HAP-1 (cell line): ENCODE data around the gene SHC3.

Experiments
- DNase-seq, 2 experiments: peaks; one replicate each; pipeline ENCODE4 v3.0.0-alpha.2; 2016 to 2020; ENCODE audit warnings: low spot score in 2 of 2
- H3K27me3 ChIP-seq: fragments of 250-450 bp; sonication (Bioruptor Pico); 2 replicates; pipeline ENCODE4 v1.5.1; 2020; ENCODE audit warnings: low read depth, mild to moderate bottlenecking, moderate library complexity
- H3K36me3 ChIP-seq: fragments of 250-450 bp; sonication (Bioruptor Pico); replicated peaks from 2 replicates; pipeline ENCODE4 v1.5.1; 2020; ENCODE audit warnings: mild to moderate bottlenecking
- H3K4me1 ChIP-seq: fragments of 250-450 bp; sonication (Bioruptor Pico); 2 replicates; pipeline ENCODE4 v1.5.1; 2020; ENCODE audit warnings: mild to moderate bottlenecking
- H3K4me3 ChIP-seq: fragments of 250-450 bp; sonication (Bioruptor Pico); 2 replicates; pipeline ENCODE4 v1.5.1; 2020; ENCODE audit warnings: mild to moderate bottlenecking, moderate library complexity
- H3K9me3 ChIP-seq: fragments of 250-450 bp; sonication (Bioruptor Pico); 2 replicates; pipeline ENCODE4 v1.5.1; 2020; ENCODE audit warnings: mild to moderate bottlenecking, moderate library complexity
- in situ Hi-C: fragments of 300-500 bp; cut with MboI; formaldehyde crosslinking; loops from 3 replicates; pipeline ENCODE4 v1.14.3; 2020; ENCODE audit warnings: low sequenced_read_pairs, inconsistent platforms, mixed read lengths

SHC3 gene

DNA sequence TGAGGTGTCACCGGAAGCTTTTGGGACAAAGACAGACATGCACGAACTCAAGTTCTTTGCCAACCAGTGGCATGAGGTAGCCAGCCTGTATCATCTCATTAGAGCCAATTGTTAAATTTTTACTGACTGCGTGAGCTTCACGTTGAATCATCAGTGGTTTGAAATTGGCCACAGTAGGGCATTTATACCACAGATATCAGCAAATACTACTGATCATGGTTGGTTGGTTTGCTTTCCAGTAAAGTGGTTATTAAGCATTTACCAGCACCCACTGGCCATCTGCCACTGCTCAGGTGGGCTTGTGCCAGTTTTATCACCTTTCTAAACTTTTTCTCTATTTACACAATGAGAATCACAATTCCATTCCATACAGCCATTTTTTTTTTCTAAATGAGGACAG, 28.4 kb upstream of the SHC3 start:
- H3K4me1 ChIP-seq, result no peaks in the 10 kb centered on the region
- no peaks in the 10 kb centered on the region for H3K27me3 ChIP-seq
- H3K4me3 ChIP-seq, result no peak overlapping the region
- DNase-seq, result no peak
- H3K36me3 ChIP-seq, result no peaks in the 10 kb centered on the region
- H3K9me3 ChIP-seq, result no peaks in the 10 kb centered on the region
- in situ Hi-C loops, result no loop called here

DNA sequence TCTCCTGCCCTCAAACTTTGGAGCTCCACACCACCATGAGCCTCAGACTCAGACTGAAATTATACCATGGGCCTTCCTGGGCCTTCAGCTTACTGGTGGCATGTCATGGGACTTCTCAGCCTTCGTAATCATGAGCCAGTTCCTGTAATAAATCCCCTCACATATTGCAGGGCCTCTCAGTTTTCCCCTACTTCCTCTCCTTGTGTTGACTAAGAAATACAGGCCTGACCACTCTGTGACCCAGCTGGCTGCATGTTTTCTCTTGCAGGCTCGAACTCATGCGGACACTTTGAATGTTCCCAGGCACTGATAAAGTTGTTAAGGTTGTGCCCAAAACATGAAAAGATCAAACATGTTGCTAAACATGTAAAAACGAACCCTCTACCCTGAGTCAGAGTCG, 26.2 kb upstream of the SHC3 start:
- no peak for DNase-seq

DNA sequence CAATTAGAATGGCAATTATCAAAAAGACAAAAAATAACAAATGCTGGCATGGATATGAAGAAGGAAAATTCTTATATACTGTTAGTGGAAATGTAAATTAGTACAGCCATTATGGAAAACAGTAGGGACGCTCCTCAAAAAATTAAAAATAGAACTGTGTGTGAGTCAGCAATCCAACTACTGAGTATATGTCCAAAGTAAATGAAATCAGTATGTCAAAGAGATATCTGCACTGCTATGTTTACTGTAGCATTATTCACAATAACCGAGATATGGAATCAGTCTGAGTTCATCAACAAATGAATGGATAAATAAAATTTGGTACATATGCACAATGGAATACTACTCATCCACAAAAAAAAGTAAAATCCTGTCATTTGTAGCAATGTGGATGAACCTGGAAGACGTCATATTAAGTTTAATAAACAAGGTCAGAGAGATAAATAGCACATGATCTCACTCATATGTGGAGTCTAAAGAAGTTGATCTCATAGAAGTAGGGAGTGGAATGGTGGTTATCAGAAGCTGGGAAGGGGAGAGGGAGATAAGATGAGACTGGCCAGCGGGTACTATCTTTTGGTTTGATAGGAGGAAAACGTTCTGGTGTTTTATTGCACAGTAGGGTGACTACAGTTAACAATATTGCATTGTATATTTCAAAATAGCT, 16.6 kb upstream of the SHC3 start:
- H3K4me3 ChIP-seq, result no peak overlapping the region
- DNase-seq, result no peak
- in situ Hi-C loops, result no loop called here

More for the DNA sequence above, 26.2 kb upstream of the SHC3 start:
- Histone ChIP-seq H3K9me3 (no peaks in the 10 kb centered on the region), H3K4me1 (no peaks in the 10 kb centered on the region), H3K36me3 (no peaks in the 10 kb centered on the region), H3K4me3 (no peak overlapping the region), H3K27me3 (no peaks in the 10 kb centered on the region)
- in situ Hi-C loops, result no loop called here

DNA sequence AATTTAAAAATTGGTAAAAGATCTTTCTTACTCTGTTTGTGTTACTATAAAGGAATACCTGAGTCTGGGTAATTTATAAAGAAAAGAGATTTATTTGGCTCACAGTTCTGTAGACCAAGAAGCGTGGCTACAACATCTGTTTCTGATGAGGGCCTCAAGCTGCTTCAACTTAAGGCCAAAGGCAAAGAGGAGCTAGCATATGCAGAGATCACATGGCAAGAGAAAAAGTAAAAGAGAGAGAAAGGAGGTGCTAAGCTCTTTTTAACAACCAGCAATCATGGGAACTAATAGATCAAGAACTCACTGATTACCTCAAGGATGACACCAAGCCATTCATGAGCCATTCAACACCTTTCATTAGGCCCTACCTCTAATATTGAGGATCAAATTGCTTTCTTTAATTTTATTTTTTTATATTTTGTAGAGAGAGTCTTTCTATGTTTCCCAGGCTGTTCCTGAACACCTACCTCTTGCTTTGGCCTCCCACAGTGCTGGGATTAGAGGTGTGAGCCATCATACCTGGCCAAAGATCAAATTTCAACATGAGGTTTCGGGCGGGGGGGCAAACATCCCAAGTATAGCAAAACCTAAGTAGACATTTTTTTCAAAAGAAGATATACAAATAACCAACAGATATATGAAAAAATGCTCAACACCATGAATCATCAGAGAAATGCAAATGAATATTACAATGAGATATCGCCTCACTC, 16.0 kb upstream of the SHC3 start:
- H3K36me3 ChIP-seq, result no peaks in the 10 kb centered on the region
- no peak overlapping the region for H3K4me3 ChIP-seq
- no peak for DNase-seq
- no peaks in the 10 kb centered on the region for H3K9me3 ChIP-seq
- no peaks in the 10 kb centered on the region for H3K27me3 ChIP-seq
- no peaks in the 10 kb centered on the region for H3K4me1 ChIP-seq
- in situ Hi-C loops, result no loop called here

More for the DNA sequence above, 16.6 kb upstream of the SHC3 start:
- Histone ChIP-seq H3K27me3 (no peaks in the 10 kb centered on the region), H3K36me3 (no peaks in the 10 kb centered on the region), H3K4me1 (no peaks in the 10 kb centered on the region), H3K9me3 (no peaks in the 10 kb centered on the region)

DNA sequence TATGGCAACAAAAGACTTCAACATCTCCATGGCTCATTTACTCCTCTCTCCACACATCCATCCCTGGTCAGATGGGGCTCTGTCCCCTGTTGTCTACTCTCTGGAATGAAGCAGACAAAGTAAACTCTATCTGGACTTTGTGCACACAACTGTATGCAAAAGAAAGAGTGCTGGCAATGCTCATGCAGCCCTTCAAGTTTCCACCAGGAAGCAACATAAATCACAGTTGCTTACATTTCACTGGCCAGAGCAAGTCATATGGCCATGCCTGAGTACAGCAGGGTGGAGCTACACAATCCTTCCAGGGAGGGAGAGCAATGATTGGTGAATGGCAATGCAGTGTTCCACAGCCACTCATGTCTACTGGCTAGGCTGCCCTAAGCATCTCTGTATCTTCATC, 12.4 kb upstream of the SHC3 start:
- H3K36me3 ChIP-seq, result no peaks in the 10 kb centered on the region
- in situ Hi-C loops, result no loop called here
- H3K9me3 ChIP-seq, result no peaks in the 10 kb centered on the region
- no peak for DNase-seq
- H3K27me3 ChIP-seq, result no peaks in the 10 kb centered on the region
- H3K4me3 ChIP-seq, result no peak overlapping the region
- no peaks in the 10 kb centered on the region for H3K4me1 ChIP-seq

DNA sequence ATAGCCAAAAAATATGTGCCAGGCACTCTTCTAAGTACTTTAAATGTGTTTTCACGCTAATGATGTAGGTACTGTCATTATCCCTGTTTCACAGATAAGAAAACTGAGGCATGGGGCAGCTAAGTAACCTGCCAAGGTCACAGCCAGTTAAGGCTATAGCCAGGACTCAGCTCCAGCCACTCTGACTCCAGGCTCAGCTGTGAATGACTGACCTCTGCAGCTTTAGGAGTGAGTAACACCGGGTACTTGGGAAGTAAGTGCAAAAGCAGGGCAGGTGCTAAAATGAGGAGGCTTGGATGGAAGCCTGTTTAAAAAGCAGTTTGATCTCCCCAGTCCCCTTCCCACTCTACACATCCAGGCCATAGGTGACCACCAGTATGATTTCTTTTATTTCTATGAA, 10.6 kb upstream of the SHC3 start:
- Histone ChIP-seq H3K4me3 (no peak overlapping the region), H3K9me3 (no peaks in the 10 kb centered on the region), H3K27me3 (no peaks in the 10 kb centered on the region), H3K4me1 (no peaks in the 10 kb centered on the region), H3K36me3 (no peaks in the 10 kb centered on the region)
- DNase-seq, result no peak
- in situ Hi-C loops, result no loop called here

DNA sequence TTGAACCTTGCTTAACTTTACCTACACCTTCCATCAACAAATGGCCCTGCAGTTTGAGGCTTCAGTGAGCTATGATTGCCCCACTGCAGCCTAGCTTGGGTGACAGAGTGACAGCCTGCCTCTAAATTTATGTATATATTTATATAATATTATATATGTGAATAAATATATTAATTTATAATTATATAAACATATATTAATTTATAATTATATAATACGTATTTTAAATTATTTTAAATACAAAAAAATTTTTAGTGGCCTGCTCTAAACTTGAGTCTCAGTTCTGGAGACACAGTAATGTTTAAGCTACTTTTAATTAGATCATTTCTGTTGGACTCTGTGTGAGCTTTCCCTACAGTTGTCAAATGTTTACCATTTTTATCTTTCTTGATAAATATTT, 9.3 kb upstream of the SHC3 start:
- H3K4me1 ChIP-seq, result no peaks in the 10 kb centered on the region

DNA sequence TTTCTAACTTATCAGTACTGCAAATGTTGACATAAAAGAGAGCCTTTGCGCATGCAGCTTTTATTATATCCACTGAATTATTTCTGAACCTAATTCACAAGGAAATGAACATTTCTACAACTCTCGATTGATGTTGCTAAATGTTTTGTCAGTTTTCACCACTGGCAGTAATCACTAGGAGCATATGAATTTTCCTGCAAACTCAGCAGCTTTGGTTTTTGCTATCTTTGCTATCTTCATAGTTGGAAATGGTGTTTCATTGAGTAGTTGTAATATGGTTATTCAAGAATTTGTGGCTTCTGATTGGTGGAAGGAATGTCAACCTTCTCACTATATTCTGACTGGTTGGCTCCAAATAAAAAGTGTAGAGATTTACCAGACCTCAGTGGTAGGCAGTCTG, 8.9 kb upstream of the SHC3 start:
- in situ Hi-C loops, result no loop called here
- no peaks in the 10 kb centered on the region for H3K27me3 ChIP-seq
- no peaks in the 10 kb centered on the region for H3K36me3 ChIP-seq
- DNase-seq, result no peak
- no peaks in the 10 kb centered on the region for H3K9me3 ChIP-seq
- no peaks in the 10 kb centered on the region for H3K4me1 ChIP-seq
- H3K4me3 ChIP-seq, result no peak overlapping the region

More for the DNA sequence above, 9.3 kb upstream of the SHC3 start:
- no peaks in the 10 kb centered on the region for H3K27me3 ChIP-seq
- no peaks in the 10 kb centered on the region for H3K36me3 ChIP-seq
- H3K4me3 ChIP-seq, result no peak overlapping the region
- no peak for DNase-seq
- H3K9me3 ChIP-seq, result no peaks in the 10 kb centered on the region
- in situ Hi-C loops, result no loop called here

DNA sequence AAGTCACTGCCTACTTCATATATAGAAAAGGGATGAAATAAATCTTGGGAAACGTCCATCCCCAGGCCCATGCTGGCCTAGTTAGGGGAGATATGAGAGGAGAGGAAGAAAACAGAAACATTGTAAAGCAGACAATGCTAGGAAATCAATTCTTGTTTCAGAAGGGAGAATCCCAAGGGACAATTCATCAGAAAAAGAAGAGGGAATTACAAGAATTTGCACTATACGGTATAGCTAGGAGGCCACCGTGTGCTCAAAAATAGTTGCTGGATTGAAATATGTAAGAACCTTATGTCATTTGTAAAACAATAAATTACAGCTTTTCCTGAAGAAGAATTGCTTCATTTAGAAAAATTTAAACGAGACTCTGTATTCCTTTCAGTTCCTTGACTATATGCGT, 8.3 kb upstream of the SHC3 start:
- DNase-seq, result no peak
- Histone ChIP-seq H3K27me3 (no peaks in the 10 kb centered on the region), H3K4me1 (no peaks in the 10 kb centered on the region), H3K9me3 (no peaks in the 10 kb centered on the region), H3K36me3 (no peaks in the 10 kb centered on the region), H3K4me3 (no peak overlapping the region)
- in situ Hi-C loops, result no loop called here

DNA sequence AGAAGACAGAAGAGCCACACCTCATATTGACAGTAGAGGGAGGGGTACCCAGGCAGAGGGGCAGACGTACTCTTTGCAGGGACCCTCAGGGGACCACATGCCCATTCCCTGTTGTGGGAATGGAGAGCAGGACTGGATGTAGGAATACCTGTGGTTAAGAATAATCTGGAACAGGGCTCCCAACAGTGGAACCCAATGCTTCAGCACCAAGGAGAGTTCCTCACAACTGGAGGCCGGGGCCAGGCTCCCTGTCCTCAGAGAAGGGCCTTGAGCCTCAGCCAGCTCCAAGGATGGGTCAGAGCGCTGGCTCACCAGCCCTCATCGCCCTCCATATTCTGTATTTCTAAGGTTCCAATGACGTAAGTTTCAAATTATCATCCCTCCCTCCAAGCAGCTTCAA, 7.4 kb upstream of the SHC3 start:
- Histone ChIP-seq H3K9me3 (no peaks in the 10 kb centered on the region), H3K27me3 (no peaks in the 10 kb centered on the region), H3K36me3 (no peaks in the 10 kb centered on the region), H3K4me1 (no peaks in the 10 kb centered on the region), H3K4me3 (no peak overlapping the region)
- DNase-seq, result peak in 1 of 2 experiments; percentile 47
- in situ Hi-C loops, result no loop called here

DNA sequence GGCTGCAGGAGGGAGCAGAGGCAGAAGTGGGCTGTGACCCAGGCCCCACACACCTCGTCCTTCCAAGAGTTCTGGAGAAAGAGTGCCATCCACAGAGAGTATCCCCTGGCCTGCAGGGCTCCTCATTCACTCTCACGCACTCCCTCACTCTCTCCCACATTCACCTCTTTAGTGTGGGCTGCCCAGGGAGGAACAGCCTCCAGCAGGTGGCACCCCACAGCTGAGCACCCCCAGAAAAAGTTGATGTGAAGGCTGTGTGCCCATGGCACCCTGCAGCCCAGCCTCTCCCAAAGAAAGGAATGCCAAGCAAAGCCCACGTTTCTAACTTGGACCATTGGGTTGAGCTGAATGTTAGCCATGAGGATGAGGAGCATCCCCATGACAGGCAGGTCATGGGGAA, 4.5 kb upstream of the SHC3 start:
- no peak for DNase-seq
- Histone ChIP-seq H3K9me3 (no peaks in the 10 kb centered on the region), H3K36me3 (no peaks in the 10 kb centered on the region), H3K4me1 (peaks cover 13% of the 10 kb centered on the region), H3K27me3 (no peaks in the 10 kb centered on the region), H3K4me3 (no peak overlapping the region)
- in situ Hi-C loops, result no loop called here

DNA sequence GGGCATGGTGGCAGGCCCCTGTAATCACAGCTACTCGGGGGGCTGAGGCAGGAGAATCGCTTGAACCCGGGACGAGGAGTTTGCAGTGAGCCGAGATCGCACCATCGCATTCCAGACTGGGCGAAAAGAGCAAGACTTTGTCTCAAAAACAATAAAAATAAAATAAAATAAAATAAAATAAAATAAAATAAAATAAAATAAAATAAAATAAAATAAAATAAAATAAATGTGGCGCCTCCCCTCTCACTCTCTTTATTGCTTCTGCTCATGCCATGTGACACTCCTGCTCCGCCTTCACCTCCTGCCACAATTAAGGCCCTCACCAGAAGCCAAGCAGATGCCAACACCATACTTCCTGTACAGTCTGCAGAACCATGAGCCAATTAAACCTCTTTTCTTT, 3.8 kb upstream of the SHC3 start:
- no peak overlapping the region for H3K4me3 ChIP-seq
- H3K9me3 ChIP-seq, result no peaks in the 10 kb centered on the region
- H3K4me1 ChIP-seq, result peaks cover 13% of the 10 kb centered on the region
- no peaks in the 10 kb centered on the region for H3K36me3 ChIP-seq
- DNase-seq, result no peak
- H3K27me3 ChIP-seq, result no peaks in the 10 kb centered on the region
- in situ Hi-C loops, result no loop called here

DNA sequence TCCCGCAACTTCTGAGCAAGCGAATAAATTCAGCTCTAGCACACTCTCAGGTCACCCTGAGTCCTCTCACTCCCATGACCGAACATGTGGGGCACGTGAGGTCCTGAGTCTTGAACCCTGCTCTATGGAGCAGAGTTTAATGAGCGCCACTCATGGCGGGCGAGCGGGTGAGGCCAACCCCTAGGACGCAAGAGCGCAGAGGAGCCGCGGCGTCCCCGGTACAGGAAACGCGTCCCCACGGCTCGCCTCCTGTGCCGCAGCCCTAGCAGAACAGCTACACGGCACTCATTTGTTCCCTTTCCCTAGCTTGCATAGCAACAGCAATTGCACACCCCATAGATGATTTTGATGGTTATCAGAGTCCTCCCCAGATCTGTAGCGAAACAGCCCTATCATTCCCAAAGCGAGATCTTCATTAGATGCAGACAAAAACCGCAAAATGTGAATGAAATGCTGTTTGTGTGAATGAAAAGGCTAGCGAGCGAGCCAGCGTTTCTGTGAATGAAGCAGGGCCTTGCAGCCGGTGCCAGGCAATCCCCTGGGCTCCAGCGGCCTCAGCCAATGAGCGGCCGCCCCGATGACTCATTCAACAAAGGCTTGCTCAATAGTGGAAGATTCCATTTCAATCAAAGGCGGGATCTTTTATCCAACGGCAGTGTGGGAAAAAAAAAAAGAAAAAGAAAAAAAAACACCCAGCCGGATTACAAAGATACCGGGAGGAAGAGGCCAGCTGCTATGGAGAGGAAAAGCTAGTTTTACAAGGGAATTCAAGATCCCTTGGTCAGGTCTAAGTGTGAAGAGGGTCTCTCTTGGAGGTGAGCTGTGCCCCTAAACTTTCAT, 1.5 kb upstream of the SHC3 start:
- peaks cover 13% of the 10 kb centered on the region for H3K4me1 ChIP-seq
- no peaks in the 10 kb centered on the region for H3K36me3 ChIP-seq
- DNase-seq, result peak; percentile 89 to 90
- H3K9me3 ChIP-seq, result no peaks in the 10 kb centered on the region
- peak overlapping the region; percentile 20 for H3K4me3 ChIP-seq
- in situ Hi-C loops, result no loop called here
- peaks cover 2% of the 10 kb centered on the region; the same call in 1 of the 2 replicates for H3K27me3 ChIP-seq

DNA sequence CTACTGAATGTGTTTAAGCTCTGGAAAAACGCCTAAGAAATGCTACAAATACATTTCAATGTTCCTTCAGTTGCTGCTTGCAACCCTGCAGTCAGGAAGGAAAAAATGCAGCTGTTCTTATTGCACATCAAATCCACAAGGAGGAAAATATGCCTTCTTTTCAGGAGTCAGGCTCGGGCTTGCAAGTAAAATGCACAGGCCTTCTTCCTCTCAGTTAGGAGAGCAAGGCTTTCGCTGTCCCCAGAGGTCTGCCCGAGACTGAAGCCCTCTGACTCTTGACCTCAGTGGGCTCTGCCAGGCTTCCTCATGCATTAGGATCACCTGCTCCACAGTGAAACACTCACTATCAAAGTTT, 899 bp upstream of the SHC3 start:
- H3K36me3 ChIP-seq, result no peaks in the 10 kb centered on the region
- in situ Hi-C loops, result no loop called here
- H3K9me3 ChIP-seq, result no peaks in the 10 kb centered on the region
- H3K27me3 ChIP-seq, result peaks cover 3% of the 10 kb centered on the region; the same call in 1 of the 2 replicates
- no peak for DNase-seq
- H3K4me3 ChIP-seq, result peak overlapping the region; percentile 20
- H3K4me1 ChIP-seq, result peaks cover 13% of the 10 kb centered on the region
